GM12801 (cell line): Measurements from ENCODE around the gene TMEM244.

Experiments used
- TF ChIP-seq, protein P1 (sequence below): IDR thresholded peaks from one replicate; pipeline ENCODE4 v1.5.1; 2011; ENCODE audit warnings: control low read depth; ENCODE audit not compliant: insufficient read length; ENCODE audit errors: extremely low read depth

TMEM244 gene

GRCh38 chr6:129866688-129867087 is 5.6 kb upstream of the TMEM244 start:
- TF ChIP-seq, protein P1, sequence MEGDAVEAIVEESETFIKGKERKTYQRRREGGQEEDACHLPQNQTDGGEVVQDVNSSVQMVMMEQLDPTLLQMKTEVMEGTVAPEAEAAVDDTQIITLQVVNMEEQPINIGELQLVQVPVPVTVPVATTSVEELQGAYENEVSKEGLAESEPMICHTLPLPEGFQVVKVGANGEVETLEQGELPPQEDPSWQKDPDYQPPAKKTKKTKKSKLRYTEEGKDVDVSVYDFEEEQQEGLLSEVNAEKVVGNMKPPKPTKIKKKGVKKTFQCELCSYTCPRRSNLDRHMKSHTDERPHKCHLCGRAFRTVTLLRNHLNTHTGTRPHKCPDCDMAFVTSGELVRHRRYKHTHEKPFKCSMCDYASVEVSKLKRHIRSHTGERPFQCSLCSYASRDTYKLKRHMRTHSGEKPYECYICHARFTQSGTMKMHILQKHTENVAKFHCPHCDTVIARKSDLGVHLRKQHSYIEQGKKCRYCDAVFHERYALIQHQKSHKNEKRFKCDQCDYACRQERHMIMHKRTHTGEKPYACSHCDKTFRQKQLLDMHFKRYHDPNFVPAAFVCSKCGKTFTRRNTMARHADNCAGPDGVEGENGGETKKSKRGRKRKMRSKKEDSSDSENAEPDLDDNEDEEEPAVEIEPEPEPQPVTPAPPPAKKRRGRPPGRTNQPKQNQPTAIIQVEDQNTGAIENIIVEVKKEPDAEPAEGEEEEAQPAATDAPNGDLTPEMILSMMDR, result no peak

GRCh38 chr6:129866256-129866655 is 5.1 kb upstream of the TMEM244 start:
- TF ChIP-seq, protein P1, result no peak

- TF ChIP-seq, protein P1, result no peak
Observed at GRCh38 chr6:129865013-129865412, 3.9 kb upstream of the TMEM244 start.

DNA sequence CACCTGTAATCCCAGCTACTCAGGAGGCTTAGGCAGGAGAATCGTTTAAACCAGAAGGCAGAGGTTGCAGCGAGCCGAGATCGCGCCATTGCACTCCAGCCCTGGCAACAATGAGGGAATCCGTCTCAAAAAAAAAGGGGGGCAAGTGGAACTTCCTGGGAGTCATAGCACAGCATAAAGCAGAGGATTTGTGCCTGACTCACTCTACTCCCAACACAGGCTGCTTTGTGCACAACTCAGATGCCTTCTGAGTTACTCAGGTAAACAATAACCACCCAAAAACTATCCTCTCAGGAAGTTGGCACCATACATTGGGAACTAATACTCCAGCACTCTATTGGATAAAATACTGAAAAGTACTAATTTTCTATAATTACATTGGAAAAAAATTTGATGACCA is 2.5 kb upstream of the TMEM244 start:
- TF ChIP-seq, protein P1, result no peak

GRCh38 chr6:129859524-129859923 is 1.6 kb downstream of the TMEM244 start:
- TF ChIP-seq, protein P1, result no peak

GRCh38 chr6:129857838-129858237 is 3.3 kb downstream of the TMEM244 start:
- TF ChIP-seq, protein P1, result no peak

- TF ChIP-seq, protein P1, result no peak
Observed at GRCh38 chr6:129853996-129854711, 7.0 kb downstream of the TMEM244 start.
